Kidney epithelial cell (primary cell): Measurements from ENCODE around the gene C3. TPM values are rescaled to one million over a fixed set of nuclear protein-coding genes. Genes with fewer than 3 reads are reported as not detected.
A peak's percentile ranks its signal among the peaks of the same experiment; 100 is the strongest.
"Not testable (repeated sequence)": the region's sequence is repeated elsewhere in the genome, so short reads cannot be mapped to it uniquely, and the experiment has no call there.

Source experiments
- DNase-seq: peaks from one replicate; pipeline ENCODE4 v3.0.0-alpha.2; 2010; ENCODE audit warnings: low read depth
- H3K27me3 ChIP-seq: 2 replicates; pipeline ENCODE4 v1.6.0; 2011; ENCODE audit warnings: low read length; ENCODE audit not compliant: control insufficient read depth, insufficient read depth
- H3K36me3 ChIP-seq: 2 replicates; pipeline ENCODE4 v1.5.1; 2011; ENCODE audit warnings: low read length; ENCODE audit not compliant: control insufficient read depth, insufficient read depth
- H3K4me3 ChIP-seq: 2 replicates; pipeline ENCODE4 v1.5.1; 2011; ENCODE audit warnings: low read depth, mild to moderate bottlenecking, control low read depth, low read length
- CTCF ChIP-seq: IDR thresholded peaks from 2 replicates; pipeline ENCODE4 v1.5.1; 2011; ENCODE audit warnings: mild to moderate bottlenecking, moderate library complexity, low read length, control low read depth, inconsistent platforms; ENCODE audit not compliant: insufficient read depth, poor library complexity, severe bottlenecking
- total RNA-seq: library from RNA; depleted of rRNA; stranded (reverse); fragments of >200 nt; gene quantifications from 2 replicates; pipeline ENCODE4 v1.2.3, GENCODE V29; 2015

C3 gene
- total RNA-seq, 1 donor from 2014 or later: 58.5 TPM

DNA sequence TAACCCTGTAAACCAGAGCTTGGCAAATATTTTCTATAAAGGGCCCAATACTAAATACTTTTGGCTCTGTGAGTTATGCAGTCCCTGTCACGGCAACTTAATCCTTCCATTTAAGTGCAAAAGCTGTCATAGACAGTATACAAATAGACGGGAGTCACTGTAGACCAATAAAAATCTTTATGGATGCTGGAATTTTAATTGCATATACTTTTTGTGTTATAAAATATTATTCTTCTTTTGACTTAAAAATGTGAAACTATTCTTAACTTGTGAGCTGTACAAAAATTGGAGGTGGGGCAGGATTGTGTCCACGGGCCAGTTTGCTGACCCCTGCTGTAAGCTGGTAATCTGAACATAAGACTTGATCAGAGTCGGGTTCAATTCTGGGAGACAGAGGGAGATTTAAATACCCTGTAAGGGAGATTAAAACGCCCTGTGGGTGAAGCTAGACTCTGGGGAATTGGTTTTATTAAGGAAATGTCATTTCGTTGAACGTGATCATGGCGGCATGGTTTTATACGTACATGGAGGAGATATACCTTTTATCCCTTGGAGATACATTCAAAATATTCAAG is 72.2 kb downstream of the C3 start:
- no peaks in the 10 kb centered on the region for H3K36me3 ChIP-seq
- H3K27me3 ChIP-seq: no peaks in the 10 kb centered on the region
- TF ChIP-seq CTCF: no peak
- H3K4me3 ChIP-seq: no peak overlapping the region
- DNase-seq: no peak

- Histone ChIP-seq H3K27me3 (no peaks in the 10 kb centered on the region), H3K36me3 (no peaks in the 10 kb centered on the region), H3K4me3 (no peak overlapping the region)
- no peak for TF ChIP-seq CTCF
- no peak for DNase-seq
Observed at GRCh38 chr19:6644796-6645195, 75.7 kb downstream of the C3 start.

GRCh38 chr19:6640333-6640732 is 80.1 kb downstream of the C3 start:
- H3K36me3 ChIP-seq, DNase-seq, H3K4me3 ChIP-seq: not testable (repeated sequence)

GRCh38 chr19:6639439-6639838 is 81.0 kb downstream of the C3 start:
- Histone ChIP-seq H3K4me3 (no peak overlapping the region), H3K36me3 (no peaks in the 10 kb centered on the region), H3K27me3 (no peaks in the 10 kb centered on the region)
- TF ChIP-seq CTCF: no peak
- peak; percentile 35 for DNase-seq

More at GRCh38 chr19:6640333-6640732, 80.1 kb downstream of the C3 start:
- H3K27me3 ChIP-seq: not testable (repeated sequence)

GRCh38 chr19:6633456-6633813 is 87.0 kb downstream of the C3 start:
- not testable (repeated sequence) for DNase-seq, H3K36me3 ChIP-seq, H3K4me3 ChIP-seq, H3K27me3 ChIP-seq

- DNase-seq, H3K27me3 ChIP-seq, H3K4me3 ChIP-seq, H3K36me3 ChIP-seq: not testable (repeated sequence)
- peak; percentile 78 for TF ChIP-seq CTCF
Observed at GRCh38 chr19:6632747-6633455, 87.5 kb downstream of the C3 start.
